C4-2B (cell line): Measurements from ENCODE around the gene PFDN1.

Experiments used
- H3K27ac ChIP-seq: fragments of 450-650 bp; 2 replicates; pipeline ENCODE4 v1.5.1; 2017
- CTCF ChIP-seq: fragments of 450-650 bp; conservative IDR thresholded peaks from 2 replicates; pipeline ENCODE4 v1.5.1; 2017; ENCODE audit warnings: mild to moderate bottlenecking
- ZFX ChIP-seq: fragments of 450-650 bp; IDR thresholded peaks from 2 replicates; pipeline ENCODE4 v1.6.1; 2017

Gene PFDN1

GRCh38 chr5:140217299-140218026 lies 85.4 kb downstream of the PFDN1 start:
- no peak overlapping the region for H3K27ac ChIP-seq
- TF ChIP-seq CTCF (no peak), ZFX (no peak)

GRCh38 chr5:140216478-140217074 lies 86.3 kb downstream of the PFDN1 start:
- H3K27ac ChIP-seq = no peak overlapping the region
- TF ChIP-seq ZFX (no peak), CTCF (no peak)

DNA sequence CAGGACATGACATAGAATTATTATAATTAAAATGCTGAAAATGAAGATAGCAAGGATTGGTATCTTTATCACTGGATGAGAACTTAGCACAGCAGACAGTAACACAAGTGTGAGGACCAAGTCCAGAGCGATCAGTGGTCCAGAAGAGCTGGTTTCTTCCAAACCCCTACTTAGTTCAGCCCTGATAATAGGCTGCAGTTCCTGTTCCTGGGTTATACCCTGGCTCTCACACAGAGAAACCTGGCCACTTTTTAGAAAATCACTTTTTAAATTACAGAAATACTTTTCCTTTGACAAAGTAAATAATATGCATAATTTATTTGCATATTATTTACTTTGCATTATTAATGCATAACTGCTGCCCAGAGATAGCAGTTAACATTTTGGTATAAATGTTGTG lies 87.6 kb downstream of the PFDN1 start:
- no peak for TF ChIP-seq CTCF
- TF ChIP-seq ZFX = no peak
- no peak overlapping the region for H3K27ac ChIP-seq

DNA sequence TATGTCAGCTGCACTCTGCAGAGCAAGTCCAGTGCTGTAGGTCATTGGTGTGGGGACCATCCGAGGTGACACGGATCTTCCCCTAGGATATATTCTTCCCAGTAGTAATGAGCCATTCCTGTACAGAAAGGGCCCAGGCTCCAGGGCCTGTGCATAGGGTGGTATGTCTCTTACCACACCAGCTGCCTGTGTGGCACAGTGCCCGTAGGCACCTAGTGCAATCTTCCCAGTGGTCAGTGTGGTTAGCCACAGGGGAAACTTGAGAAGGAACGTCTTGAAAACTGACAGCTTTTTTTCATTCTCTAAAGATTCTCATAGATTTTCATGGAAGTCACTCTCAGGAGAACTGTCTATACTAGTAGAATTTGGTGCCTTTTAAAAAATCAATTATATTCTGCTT lies 88.1 kb downstream of the PFDN1 start:
- H3K27ac ChIP-seq = no peak overlapping the region
- TF ChIP-seq CTCF = no peak

GRCh38 chr5:140213370-140213983 lies 89.4 kb downstream of the PFDN1 start:
- TF ChIP-seq ZFX = no peak
- no peak for TF ChIP-seq CTCF
- no peak overlapping the region for H3K27ac ChIP-seq

DNA sequence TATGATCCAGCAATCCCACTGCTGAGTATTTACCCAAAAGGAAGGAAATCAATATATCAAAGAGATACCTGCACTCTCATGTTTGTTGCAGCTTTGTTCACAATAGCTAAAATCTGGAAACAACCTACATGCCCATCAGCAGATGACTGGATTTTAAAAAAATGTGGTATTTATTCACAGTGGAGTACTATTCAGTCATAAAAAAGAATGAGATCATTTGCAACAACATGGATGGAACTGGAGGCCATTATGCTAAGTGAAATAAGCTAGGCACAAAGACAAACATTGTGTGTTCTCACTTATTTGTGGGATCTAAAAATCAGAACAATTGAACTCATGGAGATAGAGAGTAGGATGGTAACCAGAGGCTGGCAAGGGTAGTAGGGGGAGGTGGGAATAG lies 94.8 kb downstream of the PFDN1 start:
- TF ChIP-seq CTCF = no peak
- TF ChIP-seq ZFX = no peak
- H3K27ac ChIP-seq = no peak overlapping the region

GRCh38 chr5:140207250-140207964 lies 95.5 kb downstream of the PFDN1 start:
- TF ChIP-seq CTCF = no peak
- H3K27ac ChIP-seq = no peak overlapping the region
